Hepatocyte (in vitro differentiated cells): ENCODE measurements around the gene TMEM100. TPM values are rescaled to one million over a fixed set of nuclear protein-coding genes. Genes with fewer than 3 reads are reported as not detected.

Experiments
- DNase-seq: peaks from one replicate; pipeline ENCODE4 v3.0.0-alpha.2; 2016; ENCODE audit warnings: low spot score
- H2AFZ ChIP-seq: fragments of 200-600 bp; sonication (generic); 2 replicates; pipeline ENCODE4 v1.6.0; 2016; ENCODE audit warnings: antibody characterized with exemption, mild to moderate bottlenecking
- H3K27ac ChIP-seq: fragments of 200-600 bp; sonication (generic); 2 replicates; pipeline ENCODE4 v1.5.1; 2016; ENCODE audit warnings: mild to moderate bottlenecking
- H3K27me3 ChIP-seq: fragments of 200-600 bp; sonication (generic); 2 replicates; pipeline ENCODE4 v1.6.1; 2016
- H3K36me3 ChIP-seq: fragments of 200-600 bp; sonication (generic); replicated peaks from 2 replicates; pipeline ENCODE4 v1.5.1; 2016; ENCODE audit warnings: low read depth; ENCODE audit not compliant: insufficient read depth
- H3K4me1 ChIP-seq: fragments of 200-600 bp; sonication (generic); 2 replicates; pipeline ENCODE4 v1.5.1; 2016; ENCODE audit warnings: mild to moderate bottlenecking, moderate library complexity; ENCODE audit not compliant: insufficient read depth
- H3K4me2 ChIP-seq: fragments of 200-600 bp; sonication (generic); 2 replicates; pipeline ENCODE4 v1.6.0; 2016
- H3K4me3 ChIP-seq: fragments of 200-600 bp; sonication (generic); 2 replicates; pipeline ENCODE4 v1.5.1; 2016; ENCODE audit warnings: mild to moderate bottlenecking
- H3K79me2 ChIP-seq: fragments of 200-600 bp; sonication (generic); 2 replicates; pipeline ENCODE4 v1.6.0; 2017; ENCODE audit warnings: mild to moderate bottlenecking
- H3K9me2 ChIP-seq: fragments of 200-600 bp; sonication (generic); replicated peaks from 2 replicates; pipeline ENCODE4 v1.6.0; 2017; ENCODE audit warnings: mild to moderate bottlenecking; ENCODE audit not compliant: insufficient read depth
- H3K9me3 ChIP-seq: fragments of 200-600 bp; sonication (generic); 2 replicates; pipeline ENCODE4 v1.5.1; 2016; ENCODE audit warnings: low read depth, mild to moderate bottlenecking
- H4K20me1 ChIP-seq: fragments of 200-600 bp; sonication (generic); 2 replicates; pipeline ENCODE4 v1.6.0; 2016; ENCODE audit warnings: mild to moderate bottlenecking; ENCODE audit not compliant: insufficient read depth, poor library complexity, severe bottlenecking
- CTCF ChIP-seq: fragments of 200-600 bp; sonication (generic); IDR thresholded peaks from 2 replicates; pipeline ENCODE4 v1.5.1; 2016; ENCODE audit warnings: antibody characterized with exemption, mild to moderate bottlenecking; ENCODE audit not compliant: poor library complexity
- EZH2 ChIP-seq: fragments of 200-600 bp; sonication (generic); IDR thresholded peaks from 2 replicates; pipeline ENCODE4 v1.6.1; 2016; ENCODE audit warnings: antibody characterized with exemption, mild to moderate bottlenecking, borderline replicate concordance
- EZH2phosphoT487 ChIP-seq: fragments of 200-600 bp; sonication (generic); IDR thresholded peaks from one replicate; pipeline ENCODE4 v1.6.1; 2018; ENCODE audit warnings: antibody characterized with exemption, mild to moderate bottlenecking, low read depth, moderate library complexity; ENCODE audit not compliant: unreplicated experiment, severe bottlenecking
- WGBS: methylation state at CpG from one replicate; pipeline ENCODE4 v1.1.6; 2016; ENCODE audit warnings: low lambda C conversion rate; ENCODE audit errors: missing lambda C conversion rate; 5-methylcytosine and 5-hydroxymethylcytosine counted together
- polyA plus RNA-seq: library from polyadenylated mRNA; unstranded; fragments of >200 nt; fragmentation: Nextera tagmentation; extraction: Ambion mirVana; gene quantifications from 2 replicates; pipeline ENCODE4 v1.2.1, GENCODE V29; 2016
- total RNA-seq: library from RNA; depleted of rRNA; stranded (reverse); fragments of >200 nt; gene quantifications from 2 replicates; pipeline ENCODE4 v1.2.3, GENCODE V29; 2014

TMEM100 gene
- total and polyA plus RNA-seq, 2 experiments from 2014 or later: 9.3 to 18.5 TPM

- no peak for DNase-seq
- no peaks in the 10 kb centered on the region for H3K4me1 ChIP-seq
- H3K4me3 ChIP-seq: no peak overlapping the region
- no peaks in the 10 kb centered on the region for H3K79me2 ChIP-seq
- H3K9me3 ChIP-seq: no peaks in the 10 kb centered on the region
- WGBS: 78% methylated on average over 4 of the region's 4 CpGs
- no peak for TF ChIP-seq EZH2phosphoT487
- no peak for TF ChIP-seq CTCF
- no peak for TF ChIP-seq EZH2
- no peak overlapping the region for H3K4me2 ChIP-seq
- H3K9me2 ChIP-seq: no peaks in the 10 kb centered on the region
- H3K36me3 ChIP-seq: no peaks in the 10 kb centered on the region
- no peak overlapping the region for H2AFZ ChIP-seq
- H3K27ac ChIP-seq: no peak overlapping the region
- no peaks in the 10 kb centered on the region for H4K20me1 ChIP-seq
- H3K27me3 ChIP-seq: no peaks in the 10 kb centered on the region
These were observed 38.9 kb downstream of the TMEM100 start for GRCh38 chr17:55683550-55684315.

GRCh38 chr17:55681342-55681700 is 41.3 kb downstream of the TMEM100 start:
- no peaks in the 10 kb centered on the region for H3K9me2 ChIP-seq
- no peak overlapping the region for H3K4me3 ChIP-seq
- no peaks in the 10 kb centered on the region for H3K27me3 ChIP-seq
- 86% methylated on average over 1 of the region's 1 CpG for WGBS
- no peaks in the 10 kb centered on the region for H3K79me2 ChIP-seq
- DNase-seq: no peak
- no peaks in the 10 kb centered on the region for H3K9me3 ChIP-seq
- no peak overlapping the region for H3K4me2 ChIP-seq
- H2AFZ ChIP-seq: no peak overlapping the region
- H4K20me1 ChIP-seq: no peaks in the 10 kb centered on the region
- no peaks in the 10 kb centered on the region for H3K4me1 ChIP-seq
- no peak overlapping the region for H3K27ac ChIP-seq
- no peak for TF ChIP-seq EZH2phosphoT487
- TF ChIP-seq EZH2: no peak
- no peak for TF ChIP-seq CTCF
- H3K36me3 ChIP-seq: no peaks in the 10 kb centered on the region

- no peaks in the 10 kb centered on the region for H3K9me2 ChIP-seq
- 78% methylated on average over 4 of the region's 4 CpGs for WGBS
- H3K4me1 ChIP-seq: no peaks in the 10 kb centered on the region
- no peaks in the 10 kb centered on the region for H3K79me2 ChIP-seq
- H3K27me3 ChIP-seq: no peaks in the 10 kb centered on the region
- no peak overlapping the region for H3K27ac ChIP-seq
- no peak overlapping the region for H3K4me3 ChIP-seq
- no peaks in the 10 kb centered on the region for H4K20me1 ChIP-seq
- TF ChIP-seq EZH2phosphoT487 (no peak), EZH2 (no peak), CTCF (no peak)
- no peak overlapping the region for H2AFZ ChIP-seq
- no peaks in the 10 kb centered on the region for H3K9me3 ChIP-seq
- no peaks in the 10 kb centered on the region for H3K36me3 ChIP-seq
- DNase-seq: no peak
- H3K4me2 ChIP-seq: no peak overlapping the region
These were observed 41.9 kb downstream of the TMEM100 start for GRCh38 chr17:55680686-55681341.
